Duodenal mucosa (tissue), 2 donors: ENCODE data around the gene RIPK4.

Experiments
- H3K27ac ChIP-seq: one replicate; pipeline ENCODE4 v1.7.0; 2013; ENCODE audit warnings: low read depth, low read length
- H3K27me3 ChIP-seq, 2 donors: one replicate each; pipeline ENCODE4 v1.7.0; 2013; ENCODE audit warnings: low read length in 2 of 2, control low read depth in 1 of 2; ENCODE audit not compliant: insufficient read depth in 2 of 2, control insufficient read depth in 1 of 2
- H3K36me3 ChIP-seq, 2 donors: one replicate each; pipeline ENCODE4 v1.7.0; 2013; ENCODE audit warnings: low read length in 2 of 2, control low read depth in 1 of 2; ENCODE audit not compliant: insufficient read depth in 2 of 2, control insufficient read depth in 1 of 2
- H3K4me1 ChIP-seq, 2 donors: one replicate each; pipeline ENCODE4 v1.7.0; 2013; ENCODE audit warnings: low read length in 2 of 2, control low read depth in 1 of 2; ENCODE audit not compliant: insufficient read depth in 2 of 2, control insufficient read depth in 1 of 2
- H3K4me3 ChIP-seq, 2 donors: one replicate each; pipeline ENCODE4 v1.7.0; 2013; ENCODE audit warnings: low read length in 2 of 2, low read depth in 1 of 2
- H3K9ac ChIP-seq, 2 donors: one replicate each; pipeline ENCODE4 v1.7.0; 2013; ENCODE audit warnings: low read length in 2 of 2, low read depth in 1 of 2
- H3K9me3 ChIP-seq, 2 donors: one replicate each; pipeline ENCODE4 v1.7.0; 2013; ENCODE audit warnings: low read length in 2 of 2, control low read depth in 1 of 2; ENCODE audit not compliant: control insufficient read depth in 1 of 2

Gene RIPK4

GRCh38 chr21:41763398-41763931 lies 3.4 kb downstream of the RIPK4 start:
- H3K4me3 ChIP-seq, result no peak overlapping the region
- peaks cover 38 to 56% of the 10 kb centered on the region in 2 donors for H3K4me1 ChIP-seq
- peaks cover 14 to 35% of the 10 kb centered on the region in 2 donors for H3K27me3 ChIP-seq
- no peaks in the 10 kb centered on the region for H3K36me3 ChIP-seq
- H3K27ac ChIP-seq, result no peak overlapping the region
- H3K9ac ChIP-seq, result no peak overlapping the region
- no peaks in the 10 kb centered on the region for H3K9me3 ChIP-seq

- H3K27ac ChIP-seq, result no peak overlapping the region
- H3K9ac ChIP-seq, result no peak overlapping the region
- H3K4me1 ChIP-seq, result peaks cover 34 to 54% of the 10 kb centered on the region in 2 donors
- H3K36me3 ChIP-seq, result peaks cover 0 to 2% of the 10 kb centered on the region in 2 donors
- H3K27me3 ChIP-seq, result peaks cover 14 to 29% of the 10 kb centered on the region in 2 donors
- no peak overlapping the region for H3K4me3 ChIP-seq
- H3K9me3 ChIP-seq, result no peaks in the 10 kb centered on the region
Measured at GRCh38 chr21:41762753-41763152, 4.1 kb downstream of the RIPK4 start.

- H3K9me3 ChIP-seq, result no peaks in the 10 kb centered on the region
- peak overlapping the region; percentile 12 to 25 for H3K9ac ChIP-seq
- H3K27ac ChIP-seq, result no peak overlapping the region
- peaks cover 14 to 25% of the 10 kb centered on the region in 2 donors for H3K27me3 ChIP-seq
- peaks cover 28 to 47% of the 10 kb centered on the region in 2 donors for H3K4me1 ChIP-seq
- H3K36me3 ChIP-seq, result peaks cover 0 to 2% of the 10 kb centered on the region in 2 donors
- peak overlapping the region; percentile 26 to 41 for H3K4me3 ChIP-seq
Measured at GRCh38 chr21:41761934-41762635, 4.8 kb downstream of the RIPK4 start.

GRCh38 chr21:41761211-41761933 lies 5.5 kb downstream of the RIPK4 start:
- Histone ChIP-seq H3K9me3 (no peaks in the 10 kb centered on the region), H3K9ac (peak overlapping the region in 1 of 2 donors; percentile 12), H3K27ac (no peak overlapping the region), H3K4me3 (peak overlapping the region; percentile 26 to 41), H3K36me3 (peaks cover 0 to 8% of the 10 kb centered on the region in 2 donors), H3K27me3 (peaks cover 14 to 23% of the 10 kb centered on the region in 2 donors), H3K4me1 (peaks cover 28 to 47% of the 10 kb centered on the region in 2 donors)

- no peak overlapping the region for H3K4me3 ChIP-seq
- peaks cover 11 to 18% of the 10 kb centered on the region in 2 donors for H3K27me3 ChIP-seq
- peaks cover 6 to 17% of the 10 kb centered on the region in 2 donors for H3K36me3 ChIP-seq
Measured at GRCh38 chr21:41760411-41760810, 6.4 kb downstream of the RIPK4 start.

GRCh38 chr21:41759926-41760325 lies 6.9 kb downstream of the RIPK4 start:
- peaks cover 28 to 42% of the 10 kb centered on the region in 2 donors for H3K4me1 ChIP-seq
- H3K4me3 ChIP-seq, result no peak overlapping the region

More at GRCh38 chr21:41760411-41760810, 6.4 kb downstream of the RIPK4 start:
- no peak overlapping the region for H3K9ac ChIP-seq
- peaks cover 28 to 47% of the 10 kb centered on the region in 2 donors for H3K4me1 ChIP-seq
- H3K27ac ChIP-seq, result no peak overlapping the region
- H3K9me3 ChIP-seq, result no peaks in the 10 kb centered on the region

GRCh38 chr21:41759214-41759840 lies 7.5 kb downstream of the RIPK4 start:
- Histone ChIP-seq H3K36me3 (peaks cover 7 to 28% of the 10 kb centered on the region in 2 donors), H3K4me3 (no peak overlapping the region), H3K27ac (no peak overlapping the region), H3K27me3 (peaks cover 11% of the 10 kb centered on the region in 2 donors), H3K9ac (no peak overlapping the region), H3K9me3 (no peaks in the 10 kb centered on the region), H3K4me1 (peaks cover 22 to 36% of the 10 kb centered on the region in 2 donors)

More at GRCh38 chr21:41759926-41760325, 6.9 kb downstream of the RIPK4 start:
- Histone ChIP-seq H3K36me3 (peaks cover 7 to 22% of the 10 kb centered on the region in 2 donors), H3K9ac (no peak overlapping the region), H3K27me3 (peaks cover 11 to 14% of the 10 kb centered on the region in 2 donors), H3K9me3 (no peaks in the 10 kb centered on the region), H3K27ac (no peak overlapping the region)

GRCh38 chr21:41758550-41758949 lies 8.3 kb downstream of the RIPK4 start:
- Histone ChIP-seq H3K27ac (no peak overlapping the region), H3K9ac (no peak overlapping the region), H3K4me1 (peaks cover 17 to 31% of the 10 kb centered on the region in 2 donors), H3K4me3 (no peak overlapping the region), H3K9me3 (no peaks in the 10 kb centered on the region), H3K27me3 (peaks cover 5 to 11% of the 10 kb centered on the region in 2 donors), H3K36me3 (peaks cover 7 to 32% of the 10 kb centered on the region in 2 donors)

GRCh38 chr21:41755934-41756773 lies 10.7 kb downstream of the RIPK4 start:
- no peaks in the 10 kb centered on the region for H3K9me3 ChIP-seq
- peaks cover 19 to 20% of the 10 kb centered on the region in 2 donors for H3K4me1 ChIP-seq
- H3K9ac ChIP-seq, result no peak overlapping the region
- no peak overlapping the region for H3K4me3 ChIP-seq
- no peaks in the 10 kb centered on the region for H3K27me3 ChIP-seq
- H3K36me3 ChIP-seq, result peaks cover 7 to 33% of the 10 kb centered on the region in 2 donors
- H3K27ac ChIP-seq, result no peak overlapping the region
